PC-9 (cell line): ENCODE measurements around the gene RHOT1. TPM values are rescaled to one million over a fixed set of nuclear protein-coding genes. Genes with fewer than 3 reads are reported as not detected.

Experiments
- BruUV-seq: library from RNA; stranded (reverse); fragments of 400-500 nt; replicated peaks from 2 replicates; lab custom pipeline; 2021; lab: Mats Ljungman, UMichigan
- CTCF ChIA-PET: fragments of 300-600 bp; sonication (Branson Sonifier 250); formaldehyde crosslinking; loops from one replicate; lab custom pipeline; 2022; ENCODE audit warnings: antibody characterized with exemption; lab: Charles Lee
- POLR2A ChIA-PET: fragments of 300-600 bp; sonication (Branson Sonifier 250); formaldehyde crosslinking; loops from one replicate; lab custom pipeline; 2022; ENCODE audit warnings: antibody characterized with exemption; ENCODE audit not compliant: unreplicated experiment; lab: Charles Lee
- DNase-seq, 2 experiments: peaks; one replicate each; pipeline versions ENCODE4 v3.0.0 to v3.0.0-alpha.2; 2015 to 2022; ENCODE audit warnings: mixed read lengths in 1 of 2
- H2AFZ ChIP-seq: fragments of 200-600 bp; sonication (generic); 2 replicates; pipeline ENCODE4 v1.8.1; 2017; ENCODE audit warnings: antibody characterized with exemption
- H3F3A ChIP-seq: fragments of 200-600 bp; sonication (generic); 2 replicates; pipeline ENCODE4 v1.8.1; 2017; ENCODE audit warnings: antibody characterized with exemption, mild to moderate bottlenecking, low read depth; ENCODE audit not compliant: insufficient read depth
- H3K27ac ChIP-seq: fragments of 200-600 bp; sonication (generic); 2 replicates; pipeline ENCODE4 v1.6.1; 2016; ENCODE audit warnings: mixed run types
- H3K27me3 ChIP-seq: fragments of 200-600 bp; sonication (generic); 2 replicates; pipeline ENCODE4 v1.6.1; 2016; ENCODE audit warnings: low read depth, mixed run types; ENCODE audit not compliant: insufficient read depth
- H3K36me3 ChIP-seq: fragments of 200-600 bp; sonication (generic); 2 replicates; pipeline ENCODE4 v1.6.1; 2016; ENCODE audit warnings: low read depth, mixed run types
- H3K4me1 ChIP-seq: fragments of 200-600 bp; sonication (generic); replicated peaks from 2 replicates; pipeline ENCODE4 v1.6.1; 2016; ENCODE audit warnings: mixed run types; ENCODE audit not compliant: insufficient read depth
- H3K4me2 ChIP-seq: fragments of 200-600 bp; sonication (generic); 2 replicates; pipeline ENCODE4 v1.6.1; 2017; ENCODE audit warnings: mixed run types
- H3K4me3 ChIP-seq: fragments of 200-600 bp; sonication (generic); 2 replicates; pipeline ENCODE4 v1.6.1; 2016; ENCODE audit warnings: mixed run types
- H3K79me2 ChIP-seq: fragments of 200-600 bp; sonication (generic); 2 replicates; pipeline ENCODE4 v1.6.1; 2017; ENCODE audit warnings: low read depth, mixed run types
- H3K9me2 ChIP-seq: fragments of 200-600 bp; sonication (generic); 2 replicates; pipeline ENCODE4 v1.8.1; 2017; ENCODE audit warnings: mild to moderate bottlenecking; ENCODE audit not compliant: insufficient read depth
- H3K9me3 ChIP-seq: fragments of 200-600 bp; sonication (generic); 2 replicates; pipeline ENCODE4 v1.8.1; 2016; ENCODE audit warnings: low read depth; ENCODE audit not compliant: insufficient read depth
- H4K20me1 ChIP-seq: fragments of 200-600 bp; sonication (generic); 2 replicates; pipeline ENCODE4 v1.8.1; 2017; ENCODE audit not compliant: insufficient read depth
- CTCF ChIP-seq: fragments of 200-600 bp; sonication (generic); conservative IDR thresholded peaks from 2 replicates; pipeline ENCODE4 v1.6.1; 2017; ENCODE audit warnings: mixed run types, antibody characterized with exemption, mild to moderate bottlenecking, moderate library complexity
- EZH2 ChIP-seq: fragments of 200-600 bp; sonication (generic); IDR thresholded peaks from 2 replicates; pipeline ENCODE4 v1.8.0; 2017; ENCODE audit warnings: antibody characterized with exemption, low read depth
- intact Hi-C: fragments of 100-400 bp; cut with micrococcal nuclease; formaldehyde crosslinking; loops from one replicate; pipeline ENCODE4 v1.10.0; 2022; ENCODE audit not compliant: unreplicated experiment
- total RNA-seq: library from RNA; stranded (reverse); gene quantifications from 2 replicates; pipeline ENCODE4 v1.2.3, GENCODE V29; 2021

Gene RHOT1
- total RNA-seq, 1 experiment from 2014 or later = 28.3 TPM

- H3K9me2 ChIP-seq = no peaks in the 10 kb centered on the region
- no peak for DNase-seq
- no peaks in the 10 kb centered on the region for H4K20me1 ChIP-seq
- H3K27ac ChIP-seq = no peak overlapping the region
- H3K27me3 ChIP-seq = no peaks in the 10 kb centered on the region; the same call in 1 of the 2 replicates
- no peaks in the 10 kb centered on the region for H3K9me3 ChIP-seq
- no peaks in the 10 kb centered on the region for H3K4me1 ChIP-seq
- H3K4me2 ChIP-seq = no peak overlapping the region
- intact Hi-C loops = no loop called here
- no TSS peak for BruUV-seq
- no peaks in the 10 kb centered on the region for H3F3A ChIP-seq
- ChIA-PET CTCF (no interaction called here), POLR2A (no interaction called here)
- H3K36me3 ChIP-seq = no peaks in the 10 kb centered on the region
- no peak overlapping the region for H2AFZ ChIP-seq
- TF ChIP-seq CTCF (no peak), EZH2 (no peak)
- no peaks in the 10 kb centered on the region for H3K79me2 ChIP-seq
- H3K4me3 ChIP-seq = no peak overlapping the region
Observed at GRCh38 chr17:32118835-32119234, 23.5 kb upstream of the RHOT1 start.

GRCh38 chr17:32120141-32120540 is 22.2 kb upstream of the RHOT1 start:
- Histone ChIP-seq H3K27ac (no peak overlapping the region), H3K4me1 (no peaks in the 10 kb centered on the region), H4K20me1 (no peaks in the 10 kb centered on the region), H3K4me3 (no peak overlapping the region), H3K79me2 (no peaks in the 10 kb centered on the region), H3K4me2 (no peak overlapping the region), H2AFZ (no peak overlapping the region), H3K27me3 (no peaks in the 10 kb centered on the region; the same call in 1 of the 2 replicates), H3K9me2 (no peaks in the 10 kb centered on the region), H3K36me3 (no peaks in the 10 kb centered on the region), H3K9me3 (no peaks in the 10 kb centered on the region), H3F3A (no peaks in the 10 kb centered on the region)
- DNase-seq = no peak
- no TSS peak for BruUV-seq
- intact Hi-C loops = no loop called here
- no peak for TF ChIP-seq EZH2
- TF ChIP-seq CTCF = no peak
- ChIA-PET CTCF (no interaction called here), POLR2A (no interaction called here)

DNA sequence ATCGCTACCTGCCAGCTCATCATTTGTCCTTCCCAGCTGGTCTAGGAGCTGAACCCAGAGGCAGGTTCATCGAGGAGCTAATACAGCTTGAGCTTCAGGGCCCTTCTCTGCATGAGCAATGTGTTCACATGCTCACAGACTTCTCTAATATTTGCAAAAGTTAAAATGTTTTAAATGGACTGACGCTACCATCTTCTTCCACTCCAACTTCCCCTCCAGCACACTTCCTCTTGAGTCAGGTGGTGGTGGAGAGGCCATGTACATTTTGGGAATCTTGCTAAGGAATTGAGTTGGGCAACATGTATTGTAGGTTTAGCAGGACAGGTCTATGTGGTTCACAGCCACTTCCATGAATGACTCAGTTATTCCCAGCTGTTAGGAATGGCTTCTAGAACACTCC is 21.6 kb upstream of the RHOT1 start:
- CTCF ChIA-PET = no interaction called here
- no TSS peak for BruUV-seq

More for the DNA sequence above, 21.6 kb upstream of the RHOT1 start:
- H2AFZ ChIP-seq = no peak overlapping the region
- H3F3A ChIP-seq = no peaks in the 10 kb centered on the region
- no peaks in the 10 kb centered on the region for H3K4me1 ChIP-seq
- POLR2A ChIA-PET = no interaction called here
- no peak for TF ChIP-seq EZH2
- no peak for TF ChIP-seq CTCF
- H3K79me2 ChIP-seq = no peaks in the 10 kb centered on the region
- DNase-seq = no peak
- H3K27ac ChIP-seq = no peak overlapping the region
- H3K4me2 ChIP-seq = no peak overlapping the region
- no peaks in the 10 kb centered on the region for H3K9me2 ChIP-seq
- H3K4me3 ChIP-seq = no peak overlapping the region
- no peaks in the 10 kb centered on the region for H3K9me3 ChIP-seq
- intact Hi-C loops = no loop called here
- no peaks in the 10 kb centered on the region; the same call in 1 of the 2 replicates for H3K27me3 ChIP-seq
- no peaks in the 10 kb centered on the region for H4K20me1 ChIP-seq
- no peaks in the 10 kb centered on the region for H3K36me3 ChIP-seq
